GM21723 (cell line): ENCODE measurements around the gene ACSF3.

Experiments used
- ATAC-seq: cut with Tn5 transposase; IDR thresholded peaks from one replicate; pipeline ENCODE4 v1.9.1; 2021; ENCODE audit warnings: mild to moderate bottlenecking, moderate library complexity; ENCODE audit not compliant: unreplicated experiment

Gene ACSF3

DNA sequence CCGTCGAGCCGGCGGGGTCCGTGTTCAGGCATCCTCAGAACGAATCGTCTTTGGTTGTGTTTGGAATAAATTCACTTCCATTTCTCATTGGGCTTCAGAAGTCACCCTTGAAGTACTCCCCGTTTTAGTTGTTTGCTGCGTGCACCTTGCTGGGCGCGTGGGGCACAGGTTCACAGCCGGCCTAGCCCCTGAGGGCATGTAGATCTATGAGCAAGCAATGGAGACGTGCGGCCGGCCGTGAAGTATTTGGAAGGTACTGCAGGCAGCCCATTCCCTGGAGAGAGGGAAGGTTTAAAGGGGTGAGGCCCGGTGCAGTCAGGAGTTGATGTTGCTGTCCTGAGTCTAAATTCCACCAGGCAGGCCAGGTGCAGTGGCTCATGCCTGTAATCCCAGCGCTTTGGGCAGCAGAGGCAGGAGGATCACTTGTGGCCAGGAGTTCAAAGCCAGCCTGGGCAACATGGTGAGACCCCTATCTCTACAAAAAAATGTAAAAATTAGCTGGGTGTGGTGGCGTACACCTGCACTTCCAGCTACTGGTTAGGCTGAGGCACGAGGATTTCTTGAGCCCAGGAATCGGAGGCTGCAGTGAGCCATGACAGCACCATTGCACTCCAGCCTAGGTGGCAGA, 714 bp downstream of the ACSF3 start:
- no peak for ATAC-seq

- ATAC-seq, result no peak
Measured at GRCh38 chr16:89094880-89095258, 1.2 kb downstream of the ACSF3 start.

GRCh38 chr16:89095491-89095951, 1.9 kb downstream of the ACSF3 start:
- ATAC-seq, result no peak

DNA sequence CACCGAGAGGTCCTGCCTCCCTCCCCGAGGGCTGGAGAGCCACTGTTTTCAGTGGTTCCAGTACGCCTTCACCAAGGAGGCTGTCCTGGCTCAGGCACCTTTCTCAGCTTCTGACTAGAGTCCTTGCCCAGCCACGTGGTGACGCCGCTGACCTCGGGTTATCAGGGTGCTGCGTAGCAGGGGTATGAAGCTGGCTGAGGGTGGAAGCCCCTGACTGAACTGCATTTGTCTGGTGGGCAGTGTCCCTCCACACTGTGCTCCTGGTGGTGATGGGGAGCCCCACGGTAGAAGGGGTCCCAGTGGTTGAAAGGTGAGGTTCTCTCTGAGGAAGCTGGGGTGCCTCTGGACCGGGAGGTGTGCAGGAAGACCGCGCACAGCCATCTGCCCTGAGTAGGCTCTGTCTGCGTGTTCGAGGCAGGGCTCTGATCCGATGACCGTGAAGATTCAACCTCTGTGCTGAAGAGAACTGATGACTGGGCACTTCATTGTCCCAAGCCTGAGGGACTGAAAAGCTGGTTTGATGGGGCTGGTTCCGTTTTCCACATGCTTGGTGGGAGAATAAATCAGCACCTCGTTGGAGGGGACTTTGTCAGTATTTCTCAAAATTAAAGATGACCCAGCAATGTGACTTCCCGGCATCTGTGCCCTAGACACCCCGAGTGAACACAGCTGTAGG, 2.5 kb downstream of the ACSF3 start:
- no peak for ATAC-seq

DNA sequence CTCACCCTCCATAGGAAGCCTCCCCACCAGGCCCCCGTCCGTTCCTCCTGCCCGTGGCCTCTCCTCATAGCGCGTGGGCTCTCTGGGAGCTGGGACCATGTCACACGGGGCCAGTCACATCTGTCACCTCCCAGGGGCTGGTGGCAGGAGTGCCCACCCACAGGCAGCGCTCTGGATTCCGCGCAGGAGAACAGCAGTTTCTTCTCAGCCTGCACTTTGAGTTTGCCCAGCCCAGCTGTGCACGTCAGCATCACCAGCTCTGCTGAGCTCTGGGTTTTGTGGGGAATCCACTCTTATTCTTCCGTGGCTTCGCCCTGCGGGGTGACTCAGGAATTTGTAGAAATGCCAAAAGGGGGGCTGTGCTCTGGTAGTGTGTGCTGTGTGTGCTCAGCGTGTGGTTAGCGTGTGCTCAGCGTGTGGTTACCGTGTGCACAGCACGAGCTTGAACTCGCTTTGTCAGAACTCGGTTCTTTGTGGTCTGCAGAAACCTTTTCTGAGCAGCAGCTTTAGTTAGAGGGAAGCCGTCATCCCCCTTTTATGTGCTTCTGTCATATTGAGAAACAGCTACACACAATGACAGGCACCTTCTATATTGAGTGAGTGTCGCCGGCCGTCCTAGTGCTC, 3.2 kb downstream of the ACSF3 start:
- ATAC-seq, result no peak

DNA sequence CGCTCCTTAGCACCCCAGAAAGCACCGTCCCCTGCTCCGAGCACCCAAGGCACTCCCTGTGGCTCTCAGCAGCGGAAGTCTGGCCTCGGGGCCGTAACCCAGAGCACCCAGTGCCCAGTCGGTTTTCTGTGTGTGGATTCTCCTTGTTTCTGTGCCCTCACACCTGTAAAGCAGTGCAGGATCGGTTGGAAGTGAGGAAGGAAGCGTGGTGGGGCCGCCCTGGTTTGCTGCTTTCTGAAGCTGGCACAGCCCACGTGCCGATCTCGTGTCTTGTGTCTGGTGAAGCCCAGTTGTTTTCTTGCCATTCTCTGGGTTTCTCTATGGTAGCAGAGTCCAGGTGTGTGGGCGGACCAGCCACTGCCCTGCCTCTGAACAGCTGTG, 3.7 kb downstream of the ACSF3 start:
- ATAC-seq, result no peak

GRCh38 chr16:89098767-89099430, 5.2 kb downstream of the ACSF3 start:
- no peak for ATAC-seq

- ATAC-seq, result no peak
Measured at GRCh38 chr16:89099905-89100304, 6.3 kb downstream of the ACSF3 start.

DNA sequence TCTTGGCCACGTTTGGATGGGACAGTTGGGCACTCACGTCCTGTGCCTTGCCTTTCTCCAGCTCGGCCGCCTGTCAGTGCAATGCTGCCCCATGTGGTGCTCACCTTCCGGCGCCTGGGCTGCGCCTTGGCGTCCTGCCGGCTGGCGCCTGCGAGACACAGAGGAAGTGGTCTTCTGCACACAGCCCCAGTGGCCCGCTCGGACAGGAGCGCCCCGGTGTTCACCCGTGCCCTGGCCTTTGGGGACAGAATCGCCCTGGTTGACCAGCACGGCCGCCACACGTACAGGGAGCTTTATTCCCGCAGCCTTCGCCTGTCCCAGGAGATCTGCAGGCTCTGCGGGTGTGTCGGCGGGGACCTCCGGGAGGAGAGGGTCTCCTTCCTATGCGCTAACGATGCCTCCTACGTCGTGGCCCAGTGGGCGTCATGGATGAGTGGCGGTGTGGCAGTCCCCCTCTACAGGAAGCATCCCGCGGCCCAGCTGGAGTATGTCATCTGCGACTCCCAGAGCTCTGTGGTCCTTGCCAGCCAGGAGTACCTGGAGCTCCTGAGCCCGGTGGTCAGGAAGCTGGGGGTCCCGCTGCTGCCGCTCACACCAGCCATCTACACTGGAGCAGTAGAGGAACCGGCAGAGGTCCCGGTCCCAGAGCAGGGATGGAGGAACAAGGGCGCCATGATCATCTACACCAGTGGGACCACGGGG, 7.1 kb downstream of the ACSF3 start:
- ATAC-seq, result no peak

DNA sequence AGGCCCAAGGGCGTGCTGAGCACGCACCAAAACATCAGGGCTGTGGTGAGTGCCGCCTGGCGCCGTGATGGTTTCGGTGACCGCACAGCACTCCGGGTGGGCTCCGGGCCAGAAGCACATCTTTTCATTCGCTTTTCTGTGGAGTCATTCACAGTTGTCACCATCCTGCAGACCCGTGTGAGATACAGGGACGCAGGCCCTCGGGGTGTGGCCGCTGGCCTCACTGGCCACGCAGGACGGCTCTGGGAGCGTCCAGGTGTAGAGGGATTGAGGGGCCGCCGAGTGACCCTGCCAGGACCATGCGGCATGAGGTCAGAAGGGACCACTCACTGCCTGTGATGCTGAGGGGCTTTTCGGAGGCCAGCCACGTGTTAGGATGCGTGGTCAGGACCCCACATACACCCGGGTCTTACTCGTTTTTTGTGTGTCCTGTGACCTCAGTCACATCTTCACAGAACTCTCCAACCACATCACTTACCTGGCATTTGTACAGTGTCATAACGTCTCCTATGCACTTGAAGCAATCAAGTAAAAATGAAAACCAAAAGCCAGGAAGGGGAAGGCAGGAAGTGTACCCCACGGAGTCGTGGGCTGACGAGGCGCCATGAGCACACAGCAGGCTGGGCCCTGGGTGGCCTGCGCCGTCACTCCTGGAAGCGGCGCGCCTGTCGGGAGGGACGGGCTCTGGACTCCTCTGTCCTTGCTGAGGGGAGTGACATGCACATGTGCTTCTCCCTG, 7.8 kb downstream of the ACSF3 start:
- no peak for ATAC-seq

- no peak for ATAC-seq
Measured at GRCh38 chr16:89102041-89102471, 8.4 kb downstream of the ACSF3 start.

GRCh38 chr16:89102481-89103073, 8.9 kb downstream of the ACSF3 start:
- no peak for ATAC-seq

DNA sequence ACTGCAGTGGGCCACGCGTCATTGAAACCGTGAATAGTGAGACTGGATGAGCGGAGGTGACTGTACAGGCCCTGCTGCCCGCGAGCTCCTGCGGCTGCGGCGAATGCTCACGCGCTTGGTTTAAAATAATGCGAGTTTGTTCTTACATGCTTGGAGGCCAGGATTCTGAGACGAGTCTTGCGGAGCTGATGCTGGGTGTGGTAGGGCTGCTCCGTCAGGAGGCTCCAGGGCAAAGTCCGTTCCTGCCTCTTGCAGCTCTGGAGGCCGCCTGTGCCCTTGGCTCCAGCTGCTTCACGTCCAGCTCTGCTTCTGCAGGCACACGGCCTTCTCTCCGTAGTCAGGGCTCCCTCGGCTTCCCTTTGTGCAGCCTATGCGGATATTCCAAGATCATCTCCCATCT, 9.5 kb downstream of the ACSF3 start:
- ATAC-seq, result no peak

DNA sequence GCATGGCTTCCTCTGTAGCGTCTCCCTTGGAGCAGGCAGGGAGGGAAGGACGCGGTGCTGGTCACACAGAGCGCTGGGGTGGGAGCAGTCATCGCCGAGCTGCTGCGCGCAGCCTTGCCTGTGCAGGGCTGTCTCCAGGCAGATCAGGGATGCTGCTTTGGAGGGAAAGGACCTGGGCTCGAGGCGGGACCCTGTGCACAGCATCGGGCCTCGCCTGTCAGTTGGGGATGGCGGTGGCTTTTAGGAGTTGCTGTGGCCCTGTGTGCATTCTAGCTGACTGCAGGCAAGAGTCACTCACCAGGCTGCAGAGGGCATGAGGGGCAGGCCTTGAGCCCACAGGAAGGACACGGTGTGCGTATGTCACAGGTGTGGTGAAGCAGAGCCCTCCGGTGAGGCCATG, 10.1 kb downstream of the ACSF3 start:
- ATAC-seq, result no peak

DNA sequence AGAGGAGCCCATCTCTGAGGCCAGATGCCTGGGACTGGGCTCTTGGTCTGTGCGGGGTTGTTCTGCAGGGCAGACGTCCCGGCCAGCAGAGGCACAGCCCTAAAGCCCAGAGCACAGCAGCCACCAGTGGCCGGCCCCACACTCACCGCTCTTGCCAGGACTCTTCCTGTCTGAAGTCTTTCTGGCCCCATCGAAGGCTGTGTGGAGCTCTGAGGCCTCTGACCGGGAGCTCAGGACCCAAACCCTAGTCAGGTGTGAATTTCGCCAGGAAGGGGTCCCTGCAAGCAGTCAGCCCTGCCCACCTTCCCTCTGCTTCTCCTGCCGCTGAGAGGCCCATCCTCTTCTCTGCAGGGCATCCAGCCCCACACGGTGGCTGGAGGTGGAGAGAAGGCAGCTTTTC, 10.7 kb downstream of the ACSF3 start:
- no peak for ATAC-seq

DNA sequence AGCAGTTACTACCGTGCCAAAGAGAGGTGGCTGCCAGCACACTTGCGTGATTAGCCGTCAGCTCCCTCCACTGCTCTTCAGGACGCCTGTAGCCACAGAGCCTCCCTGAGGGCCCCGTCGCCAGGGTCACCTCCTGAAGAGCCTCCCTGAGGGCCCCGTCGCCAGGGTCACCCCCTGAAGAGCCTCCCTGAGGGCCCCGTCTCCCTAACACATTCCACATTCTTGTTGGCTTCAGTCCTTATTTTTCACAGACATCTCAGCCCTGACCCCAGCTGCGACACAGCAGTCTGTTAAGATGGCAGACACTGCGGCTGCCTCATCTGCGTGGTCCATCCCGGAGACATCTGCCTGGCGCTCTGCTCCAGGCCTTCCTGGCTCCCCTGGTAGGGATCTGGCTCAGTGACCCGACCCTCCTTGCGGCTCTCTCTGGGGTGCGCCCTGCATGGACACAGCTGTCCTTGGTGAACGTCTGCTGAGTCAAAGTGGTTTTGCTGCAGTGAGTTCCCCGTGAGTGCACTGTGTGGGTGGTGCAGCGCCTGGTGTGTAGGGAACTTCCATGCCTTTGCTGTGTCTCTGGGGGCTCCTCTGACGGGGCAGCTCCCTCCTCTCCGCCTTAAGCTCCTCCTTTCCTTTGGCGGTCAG, 11.4 kb downstream of the ACSF3 start:
- no peak for ATAC-seq

DNA sequence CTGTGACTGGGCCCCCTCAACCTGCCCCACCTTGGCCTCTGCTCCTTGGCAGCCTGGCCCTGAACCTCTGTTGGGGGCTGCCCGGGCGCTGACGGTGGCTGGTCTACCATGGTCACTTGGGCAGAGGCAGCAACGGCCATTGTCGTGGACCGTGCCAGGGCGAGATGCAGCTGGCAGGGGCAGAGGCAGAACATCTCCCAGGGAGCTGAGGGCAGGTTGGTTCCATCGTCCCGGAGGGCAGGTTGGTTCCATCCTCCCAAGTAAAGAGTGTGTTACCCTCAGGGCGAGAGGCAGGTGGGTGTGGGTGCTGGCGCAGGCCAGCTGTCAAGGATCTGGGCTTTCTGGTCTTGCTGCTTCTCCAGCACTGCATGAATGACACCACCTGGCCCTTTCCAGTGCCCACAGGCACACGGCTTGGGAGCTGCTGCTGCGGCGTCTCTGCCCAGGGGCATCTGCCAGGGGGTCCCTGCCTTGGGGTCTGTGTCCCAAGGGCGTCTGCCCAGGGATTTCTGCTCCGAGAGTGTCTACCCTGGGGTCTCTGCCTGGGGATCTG, 12.0 kb downstream of the ACSF3 start:
- ATAC-seq, result no peak

- ATAC-seq, result no peak
Measured at GRCh38 chr16:89106533-89107202, 13.0 kb downstream of the ACSF3 start.

DNA sequence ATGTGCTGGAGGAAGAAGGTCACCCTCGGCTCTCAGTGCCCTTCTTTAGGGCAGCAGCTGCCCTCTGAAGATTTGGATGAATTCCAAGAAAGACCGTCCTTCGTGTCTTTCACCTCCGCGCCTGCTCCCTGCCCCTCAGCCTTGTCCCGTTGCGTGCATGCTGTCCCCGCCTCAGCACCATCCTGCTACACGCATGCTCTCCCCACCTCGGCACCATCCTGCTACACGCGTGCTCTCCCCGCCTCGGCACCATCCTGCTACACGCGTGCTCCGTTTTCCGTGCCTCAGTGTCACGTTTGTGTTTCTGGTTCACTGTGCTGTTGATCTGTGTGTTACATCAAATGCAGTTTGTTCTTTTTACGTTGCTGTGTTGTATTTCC, 13.5 kb downstream of the ACSF3 start:
- ATAC-seq, result no peak
